ENCODE data around the gene TRAF3.

Gene TRAF3, protein sequence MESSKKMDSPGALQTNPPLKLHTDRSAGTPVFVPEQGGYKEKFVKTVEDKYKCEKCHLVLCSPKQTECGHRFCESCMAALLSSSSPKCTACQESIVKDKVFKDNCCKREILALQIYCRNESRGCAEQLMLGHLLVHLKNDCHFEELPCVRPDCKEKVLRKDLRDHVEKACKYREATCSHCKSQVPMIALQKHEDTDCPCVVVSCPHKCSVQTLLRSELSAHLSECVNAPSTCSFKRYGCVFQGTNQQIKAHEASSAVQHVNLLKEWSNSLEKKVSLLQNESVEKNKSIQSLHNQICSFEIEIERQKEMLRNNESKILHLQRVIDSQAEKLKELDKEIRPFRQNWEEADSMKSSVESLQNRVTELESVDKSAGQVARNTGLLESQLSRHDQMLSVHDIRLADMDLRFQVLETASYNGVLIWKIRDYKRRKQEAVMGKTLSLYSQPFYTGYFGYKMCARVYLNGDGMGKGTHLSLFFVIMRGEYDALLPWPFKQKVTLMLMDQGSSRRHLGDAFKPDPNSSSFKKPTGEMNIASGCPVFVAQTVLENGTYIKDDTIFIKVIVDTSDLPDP

GRCh38 chr14:102776761-102777710 lies at the start of gene TRAF3:
Gene TRAF3 (plus strand): TSS chr14:102777449. CDS start chr14:102870202, 92,753 bp downstream.
- peak; percentile 38 to 77 (median 47) for DNase-seq (ENCODE audit: low read depth in 2 of 3, low spot score in 2 of 3)

- DNase-seq (ENCODE audit: low read depth in 2 of 3, low spot score in 2 of 3) = no peak
Observed at GRCh38 chr14:102728501-102728900, 48.7 kb upstream of the TRAF3 start.

GRCh38 chr14:102729268-102729667 lies 48.0 kb upstream of the TRAF3 start:
- DNase-seq (ENCODE audit: low read depth in 2 of 3, low spot score in 2 of 3) = no peak

GRCh38 chr14:102729825-102730224 lies 47.4 kb upstream of the TRAF3 start:
- DNase-seq (ENCODE audit: low read depth in 2 of 3, low spot score in 2 of 3) = no peak

DNA sequence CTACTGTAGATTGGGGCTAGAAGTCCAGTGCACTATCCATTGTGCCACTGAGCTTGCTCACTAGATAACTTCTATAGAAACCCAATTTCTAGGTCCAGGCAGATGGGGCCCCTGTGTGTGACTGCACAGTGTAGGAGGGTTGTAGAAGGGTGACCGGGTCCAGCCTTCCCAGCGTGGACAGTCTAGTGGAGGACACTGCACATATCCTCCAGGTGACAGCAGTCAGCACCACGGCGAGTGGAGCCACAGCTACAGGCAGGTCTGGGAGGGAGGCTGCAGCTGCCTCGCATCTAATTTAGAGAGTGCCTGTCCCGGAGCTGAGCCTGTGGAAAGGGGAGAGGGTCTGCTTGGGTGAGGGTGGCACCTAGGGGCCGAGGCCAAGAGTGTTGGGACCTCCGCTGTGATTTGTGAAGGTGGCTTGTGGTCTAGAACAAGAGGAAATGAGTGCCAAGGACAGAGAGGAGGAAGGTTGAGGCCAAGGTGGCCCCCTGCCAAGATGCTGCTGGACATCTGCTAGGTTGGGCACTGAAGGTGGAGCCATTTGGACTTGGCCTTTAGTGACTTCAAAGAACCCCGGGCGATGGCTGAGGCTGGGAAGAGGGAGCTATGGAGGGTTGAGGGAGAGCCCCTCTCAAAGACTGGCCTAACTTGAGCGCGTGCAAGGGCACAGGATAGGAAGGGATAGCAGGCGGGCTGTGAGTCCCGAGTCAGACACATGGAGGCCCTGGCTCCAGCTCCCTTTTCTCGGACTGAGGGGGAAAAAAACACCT lies 46.0 kb upstream of the TRAF3 start:
- DNase-seq (ENCODE audit: low read depth in 2 of 3, low spot score in 2 of 3) = no peak

DNA sequence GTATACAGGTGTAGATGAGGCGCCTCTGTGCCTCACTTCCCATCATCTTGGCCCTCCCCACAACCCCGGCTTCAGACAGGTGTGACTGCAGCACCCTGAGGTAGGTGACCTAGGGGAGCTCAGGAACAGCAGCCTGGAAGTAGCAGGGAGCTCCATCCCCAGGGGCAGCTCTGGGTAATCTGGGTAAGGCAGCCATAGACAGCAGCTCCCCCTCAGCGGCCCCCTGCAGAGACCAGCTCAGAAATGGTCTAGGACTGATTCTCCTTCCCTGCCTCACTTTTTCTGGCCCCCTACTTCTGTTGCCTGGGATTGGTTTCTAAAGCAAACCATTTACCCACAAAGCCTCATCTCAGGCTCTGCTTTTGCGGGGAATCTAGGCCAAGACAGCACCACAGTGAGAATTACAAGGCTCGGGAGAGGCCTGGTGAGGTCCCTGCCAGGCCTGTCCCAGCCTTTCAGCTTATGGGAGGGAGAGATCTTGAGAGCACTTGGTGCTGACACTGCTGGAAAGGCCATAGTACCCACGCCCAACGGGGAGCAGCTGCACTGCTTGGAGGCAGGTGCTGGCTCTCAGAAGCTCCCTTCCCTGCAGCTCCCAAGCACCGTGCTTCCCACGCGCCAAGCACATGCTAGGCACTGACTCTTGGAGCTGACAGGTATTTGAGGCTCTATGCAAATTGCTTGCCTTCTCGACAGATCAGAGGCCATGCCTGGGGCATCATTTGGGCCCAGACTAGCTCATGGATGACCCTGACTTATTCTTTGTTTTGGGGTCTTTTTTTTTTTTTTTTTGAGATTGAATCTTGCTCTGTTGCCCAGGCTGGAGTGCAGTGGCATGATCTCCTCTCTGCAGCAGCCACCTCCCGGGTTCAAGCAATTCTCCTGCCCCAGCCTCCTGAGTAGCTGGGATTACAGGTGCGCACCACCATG lies 45.1 kb upstream of the TRAF3 start:
- DNase-seq (ENCODE audit: low read depth in 2 of 3, low spot score in 2 of 3) = no peak

- no peak for DNase-seq (ENCODE audit: low read depth in 2 of 3, low spot score in 2 of 3)
Observed at GRCh38 chr14:102732924-102733323, 44.3 kb upstream of the TRAF3 start.

- DNase-seq (ENCODE audit: low read depth in 2 of 3, low spot score in 2 of 3) = no peak
Observed at GRCh38 chr14:102733326-102733725, 43.9 kb upstream of the TRAF3 start.

- DNase-seq (ENCODE audit: low read depth in 2 of 3, low spot score in 2 of 3) = no peak
Observed at GRCh38 chr14:102734436-102734835, 42.8 kb upstream of the TRAF3 start.

DNA sequence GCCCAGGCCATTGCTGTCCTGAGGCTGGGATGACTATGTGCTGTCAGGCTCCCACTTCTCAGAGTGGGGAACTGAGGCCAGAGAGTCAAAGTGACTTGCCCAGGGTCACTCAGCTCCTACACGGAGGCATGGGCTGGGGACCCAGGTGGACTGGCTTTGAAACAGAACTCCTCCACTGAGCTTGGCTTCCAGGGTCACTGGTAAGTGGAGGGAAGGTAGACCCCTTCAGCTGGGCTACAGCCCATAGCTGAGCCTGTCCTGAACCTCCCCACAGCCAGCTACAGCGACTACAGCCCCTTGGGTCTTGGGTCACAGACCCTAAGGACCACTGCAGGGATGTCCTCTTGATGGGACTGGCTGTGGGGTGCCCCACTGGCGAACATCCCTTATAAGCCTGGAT lies 40.3 kb upstream of the TRAF3 start:
- no peak for DNase-seq (ENCODE audit: low read depth in 2 of 3, low spot score in 2 of 3)

- no peak for DNase-seq (ENCODE audit: low read depth in 2 of 3, low spot score in 2 of 3)
Observed at GRCh38 chr14:102737402-102738372, 39.6 kb upstream of the TRAF3 start.

DNA sequence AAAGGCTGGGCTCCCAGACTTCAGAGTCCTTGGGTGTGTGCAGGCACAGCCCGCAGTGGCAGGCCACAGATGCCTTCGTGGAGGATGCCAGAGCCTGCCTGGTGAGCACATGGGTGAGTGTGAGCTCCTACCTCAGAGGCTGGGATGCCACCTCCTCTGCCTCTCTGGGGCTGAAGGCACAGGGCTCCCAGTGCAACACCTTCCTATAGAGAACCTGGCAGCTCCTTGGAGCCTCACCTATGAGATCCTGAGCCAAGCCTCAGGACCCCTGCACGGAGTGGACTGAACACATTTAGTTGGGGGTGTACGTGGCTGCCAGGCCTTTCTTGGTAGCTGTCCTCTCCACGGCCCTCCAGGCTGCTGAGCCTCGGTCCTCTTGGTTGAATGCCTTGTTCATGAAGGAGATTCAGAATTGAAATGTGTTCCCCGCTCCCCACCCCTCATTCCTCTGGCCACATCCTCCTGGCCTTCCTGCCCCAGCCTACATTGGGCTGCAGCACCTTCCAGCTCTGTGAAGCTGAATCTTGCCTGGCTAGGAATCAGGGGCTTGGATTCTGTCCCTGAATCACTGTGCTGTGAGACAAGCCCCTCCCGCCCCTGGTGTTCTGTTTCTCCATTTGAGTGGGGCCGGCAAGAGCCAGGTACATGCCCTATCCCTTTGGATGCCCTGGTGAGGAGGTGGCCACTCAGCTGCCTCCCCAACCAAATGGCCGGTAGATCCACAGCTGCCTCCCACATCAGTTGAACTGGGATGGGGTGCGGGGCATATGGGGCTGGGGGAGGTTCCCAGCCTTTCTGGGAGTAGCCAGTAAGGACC lies 38.7 kb upstream of the TRAF3 start:
- no peak for DNase-seq (ENCODE audit: low read depth in 2 of 3, low spot score in 2 of 3)

DNA sequence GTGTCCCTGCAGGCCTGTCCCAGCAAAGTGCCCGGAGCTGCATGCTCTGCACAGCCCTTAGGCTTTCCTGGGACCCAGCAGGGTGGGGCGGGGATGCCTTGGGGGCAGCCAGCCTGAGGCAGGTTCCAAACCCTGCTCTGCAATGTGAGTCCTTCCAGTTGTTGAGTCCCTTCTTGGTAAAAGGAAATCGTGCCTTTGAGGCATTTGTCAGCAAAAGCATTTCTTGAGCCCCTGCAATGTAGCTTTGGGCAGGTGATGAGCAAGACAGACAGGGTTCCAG lies 38.1 kb upstream of the TRAF3 start:
- no peak for DNase-seq (ENCODE audit: low read depth in 2 of 3, low spot score in 2 of 3)

GRCh38 chr14:102746634-102747438 lies 30.4 kb upstream of the TRAF3 start:
- no peak for DNase-seq (ENCODE audit: low read depth in 2 of 3, low spot score in 2 of 3)

DNA sequence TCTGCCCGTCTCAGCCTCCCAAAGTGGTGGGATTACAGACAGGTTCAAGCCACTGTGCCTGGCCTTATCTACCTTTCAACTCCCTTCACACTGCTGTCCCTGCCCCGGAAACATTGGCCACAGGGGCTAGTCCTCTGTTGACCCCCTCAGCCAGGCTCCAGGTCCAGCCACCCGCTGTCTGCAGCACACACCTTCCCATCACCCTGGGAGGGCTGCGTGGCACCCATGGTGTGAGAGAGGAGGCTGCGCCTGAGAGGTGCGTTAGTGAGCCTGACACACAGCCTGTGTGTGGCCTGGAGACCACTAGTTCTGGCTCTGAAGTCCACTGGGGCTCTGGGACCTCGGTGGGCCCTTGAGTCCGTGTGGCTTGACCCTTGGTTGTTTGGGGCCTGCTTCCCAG lies 28.4 kb upstream of the TRAF3 start:
- DNase-seq (ENCODE audit: low read depth in 2 of 3, low spot score in 2 of 3) = no peak

- DNase-seq (ENCODE audit: low read depth in 2 of 3, low spot score in 2 of 3) = no peak
Observed at GRCh38 chr14:102749393-102750305, 27.6 kb upstream of the TRAF3 start.
